ENCODE data around the gene PPIE.

PPIE gene

DNA sequence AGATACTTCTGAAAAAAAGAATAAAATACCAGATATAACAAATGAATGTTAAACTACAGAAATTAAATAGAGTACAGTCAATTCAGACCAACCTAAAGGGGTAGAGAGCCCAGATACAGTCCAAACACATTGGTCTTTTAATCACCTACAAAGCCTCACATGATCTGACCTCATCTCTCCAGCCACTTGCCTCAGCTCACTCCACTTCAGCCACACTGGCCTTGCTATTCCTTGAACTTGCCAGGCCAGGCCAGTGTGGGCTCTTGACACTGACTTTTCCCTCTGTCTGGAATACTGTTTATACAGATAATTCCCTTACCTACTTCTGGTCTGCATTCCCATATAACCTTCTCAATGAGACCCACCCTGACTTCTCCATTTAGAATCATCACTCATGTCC is 17.0 kb upstream of the PPIE start:
- no peak for DNase-seq

DNA sequence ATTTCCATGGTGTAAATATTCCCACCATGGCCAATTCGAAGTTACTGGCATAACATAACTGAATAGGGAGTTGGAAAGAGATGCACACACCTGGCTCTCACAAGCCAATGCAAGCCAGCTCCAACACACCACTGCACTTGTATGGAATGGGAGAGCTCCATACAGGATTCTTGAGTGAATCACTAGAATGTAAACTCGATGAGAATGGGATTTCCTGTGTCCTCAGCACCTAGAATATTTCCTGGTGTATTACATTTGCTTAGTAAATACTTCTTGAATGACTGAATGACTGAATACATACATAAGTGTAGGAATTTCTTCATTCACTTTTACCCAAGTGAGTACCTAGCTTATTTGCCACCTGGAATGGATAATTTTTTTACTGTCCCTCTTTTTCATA is 16.2 kb upstream of the PPIE start:
- no peak for DNase-seq

DNA sequence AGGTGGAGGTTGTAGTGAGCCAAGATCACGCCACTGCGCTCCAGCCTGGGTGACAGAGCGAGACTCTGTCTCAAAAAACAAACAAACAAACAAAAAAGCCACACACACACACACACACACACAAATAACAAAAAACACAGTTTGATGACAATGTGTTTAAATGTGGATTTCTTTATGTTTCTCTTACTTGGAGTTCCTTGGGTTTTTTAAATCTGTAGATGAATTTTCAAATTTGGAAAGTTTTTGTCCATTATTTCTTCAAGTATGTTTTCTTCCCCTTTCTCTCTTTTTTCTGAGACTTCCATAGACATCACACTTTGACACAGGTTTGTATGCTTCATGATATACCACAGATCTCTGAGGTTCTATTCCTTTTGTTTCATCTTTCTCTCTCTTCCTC is 12.1 kb upstream of the PPIE start:
- no peak for DNase-seq

DNA sequence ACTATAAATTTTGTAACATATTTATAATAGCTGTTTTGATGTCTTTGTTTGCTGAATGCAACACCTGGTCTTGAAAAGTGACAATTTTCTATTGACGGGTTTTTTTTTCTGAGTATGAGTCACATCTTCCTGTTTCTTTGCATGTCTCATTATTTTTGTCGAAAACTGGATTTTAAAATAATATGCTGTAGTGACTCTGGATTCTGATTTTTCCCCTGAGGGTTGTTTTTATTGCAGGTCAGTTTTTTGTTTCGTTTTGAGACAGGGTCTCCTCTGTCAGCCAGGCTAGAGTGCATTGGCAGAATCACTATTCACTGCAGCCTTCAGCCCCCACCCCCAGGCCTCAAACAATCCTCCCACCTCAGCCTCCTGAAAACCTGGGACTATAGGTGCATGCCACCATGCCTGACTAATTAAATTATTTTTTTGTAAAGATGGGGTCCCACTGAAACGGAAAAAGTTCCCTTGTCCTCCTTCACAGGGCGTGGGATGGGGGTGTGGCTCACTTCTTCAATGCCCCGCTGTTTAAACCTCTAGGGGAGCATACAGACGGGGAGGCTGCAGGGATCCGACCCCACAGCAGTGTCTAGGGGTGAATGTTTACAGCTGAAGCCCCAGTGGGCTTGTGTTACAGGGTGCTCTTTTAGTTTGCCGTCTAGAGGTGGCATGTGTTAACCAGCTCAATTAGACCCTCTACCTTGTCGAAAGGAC is 11.3 kb upstream of the PPIE start:
- no peak for DNase-seq

DNA sequence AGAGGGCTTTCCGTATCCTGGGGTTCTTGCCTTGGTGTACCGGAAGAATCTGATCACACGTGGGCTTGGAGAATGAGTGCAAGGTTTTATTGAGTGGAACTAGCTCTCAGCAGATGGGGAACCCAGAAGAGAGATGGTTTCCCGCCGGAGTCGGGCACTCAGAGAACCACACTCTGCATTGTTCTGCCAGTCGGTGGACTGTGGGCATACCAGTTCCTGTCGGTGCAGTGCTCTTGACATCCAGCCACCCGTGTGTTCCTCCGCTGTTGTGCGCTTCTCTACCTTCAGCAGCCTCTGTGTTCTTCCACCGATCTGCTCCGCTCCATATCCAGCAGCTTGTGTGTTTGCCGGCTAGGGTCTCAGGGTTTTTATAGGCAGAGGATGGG is 10.8 kb upstream of the PPIE start:
- DNase-seq, result no peak

DNA sequence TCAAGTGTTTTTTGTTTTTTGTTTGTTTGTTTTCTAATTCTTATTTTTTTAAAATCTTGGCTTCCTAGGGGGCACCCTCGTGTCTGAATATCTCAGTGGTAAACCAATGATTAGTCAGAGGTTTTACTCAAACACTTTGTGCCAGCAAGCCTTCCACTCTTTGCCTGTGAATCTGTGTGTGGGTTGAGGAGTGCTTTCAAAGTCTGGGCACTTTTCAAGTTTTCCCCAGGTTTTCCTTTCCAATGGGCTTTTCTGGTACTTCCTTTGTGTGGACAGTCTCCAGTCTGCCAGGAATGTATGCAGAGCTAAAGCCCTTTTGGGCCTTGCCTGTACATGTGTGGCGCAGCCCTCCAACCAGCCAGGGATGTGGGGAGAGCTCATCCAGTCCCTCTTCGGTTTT is 9.7 kb upstream of the PPIE start:
- no peak for DNase-seq

DNA sequence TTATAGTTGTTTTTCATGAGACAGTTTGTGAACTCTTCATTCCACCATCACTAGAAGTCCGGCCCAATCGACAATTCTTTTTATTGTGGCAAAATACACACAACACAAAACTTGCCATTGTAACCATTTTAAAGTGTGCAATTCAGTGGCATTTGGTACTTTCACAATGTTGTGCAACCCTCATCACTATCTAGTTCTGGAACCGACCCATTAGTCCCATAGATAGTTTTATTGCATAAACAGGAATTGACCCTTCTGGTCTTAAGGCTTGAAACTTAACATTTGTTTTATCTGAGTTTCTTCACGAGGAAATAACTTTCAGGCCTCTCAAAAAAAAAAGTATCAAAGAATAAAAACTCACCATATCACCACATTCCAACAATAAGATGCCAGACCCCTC is 8.8 kb upstream of the PPIE start:
- DNase-seq, result no peak

DNA sequence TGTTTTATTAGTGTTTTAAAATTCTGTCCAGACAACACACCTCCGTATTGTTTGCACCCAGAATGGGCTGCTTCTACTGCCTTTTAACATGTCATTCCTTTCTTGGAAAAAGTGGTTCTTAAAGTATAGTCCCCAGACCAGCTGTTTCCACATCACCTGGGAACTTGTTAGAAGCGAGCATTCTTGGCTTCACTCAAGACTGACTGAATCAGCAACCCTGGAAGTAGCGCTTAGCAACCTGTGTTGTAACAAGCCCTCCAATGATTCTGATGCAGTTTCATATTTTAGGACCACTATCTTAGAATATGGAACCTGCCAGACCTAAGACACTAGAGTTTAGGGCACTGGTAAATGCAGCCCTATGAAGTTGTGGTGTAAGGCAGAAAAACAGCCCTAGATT is 6.0 kb upstream of the PPIE start:
- no peak for DNase-seq

DNA sequence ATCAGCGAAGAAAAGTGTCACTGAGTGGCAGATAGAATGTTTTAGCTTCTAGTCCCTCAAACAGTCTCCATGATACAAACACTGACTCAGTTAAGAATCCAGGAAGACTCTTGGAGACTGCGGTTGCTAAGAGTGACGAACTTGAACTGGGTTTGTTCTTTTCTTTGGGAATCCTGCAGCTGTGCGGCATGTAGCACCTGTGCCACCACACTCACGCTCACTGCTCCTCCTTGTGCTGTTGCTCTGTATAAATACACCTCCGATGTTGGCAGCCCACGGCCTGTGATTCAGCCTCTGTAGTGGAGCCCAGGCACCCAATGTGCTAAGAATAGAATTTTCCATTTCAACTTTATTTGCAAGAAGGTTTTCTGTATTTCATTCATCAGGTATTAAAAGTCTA is 5.5 kb upstream of the PPIE start:
- DNase-seq, result no peak

DNA sequence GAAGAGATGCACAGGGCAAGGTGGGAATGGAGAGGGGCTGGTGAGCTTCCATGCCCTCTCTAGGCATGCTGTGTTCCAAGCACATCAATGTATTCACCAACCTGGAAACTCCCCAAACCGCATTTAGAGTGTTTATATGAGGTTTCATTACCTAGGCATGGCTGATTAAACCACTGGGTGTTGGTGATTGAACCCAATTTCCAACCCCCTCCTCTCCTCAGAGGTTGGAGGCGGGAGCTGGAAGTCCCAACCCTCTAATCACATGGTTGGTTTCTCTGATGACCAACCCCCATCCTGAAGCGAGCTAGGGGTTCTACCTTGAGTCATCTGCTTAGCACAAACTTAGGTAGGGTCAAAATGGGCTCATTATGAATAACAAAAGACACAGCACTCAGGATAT is 3.0 kb upstream of the PPIE start:
- DNase-seq, result no peak

DNA sequence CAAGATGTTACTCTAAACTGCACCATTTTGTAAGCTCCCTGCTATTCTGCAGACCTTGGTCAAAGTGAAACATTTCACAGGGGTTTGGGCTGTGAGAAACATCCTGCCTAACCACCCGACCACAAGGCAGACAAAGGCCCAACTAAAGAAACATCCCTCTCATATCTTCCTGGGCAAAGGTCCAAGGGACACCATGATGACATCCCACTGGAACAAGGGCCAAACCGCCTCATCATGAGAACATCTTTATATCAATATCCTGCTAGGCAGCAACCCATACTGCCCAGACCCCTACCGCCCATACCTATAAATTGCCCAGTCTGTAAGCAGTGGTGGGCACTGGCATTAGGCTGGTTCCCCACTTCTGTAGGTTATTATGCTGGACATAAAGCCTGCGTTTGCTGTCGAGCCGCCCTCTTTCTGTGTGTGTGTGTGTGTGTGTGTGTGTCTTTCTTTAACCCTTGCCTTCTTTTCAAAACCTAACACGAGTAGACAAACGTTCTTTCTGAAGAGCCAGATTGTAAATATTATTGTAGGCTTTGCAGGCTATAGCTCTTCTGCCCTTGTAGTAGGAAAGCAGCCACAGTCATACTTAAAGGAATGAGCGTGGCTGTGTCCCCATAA is 1.0 kb upstream of the PPIE start:
- DNase-seq, result no peak

DNA sequence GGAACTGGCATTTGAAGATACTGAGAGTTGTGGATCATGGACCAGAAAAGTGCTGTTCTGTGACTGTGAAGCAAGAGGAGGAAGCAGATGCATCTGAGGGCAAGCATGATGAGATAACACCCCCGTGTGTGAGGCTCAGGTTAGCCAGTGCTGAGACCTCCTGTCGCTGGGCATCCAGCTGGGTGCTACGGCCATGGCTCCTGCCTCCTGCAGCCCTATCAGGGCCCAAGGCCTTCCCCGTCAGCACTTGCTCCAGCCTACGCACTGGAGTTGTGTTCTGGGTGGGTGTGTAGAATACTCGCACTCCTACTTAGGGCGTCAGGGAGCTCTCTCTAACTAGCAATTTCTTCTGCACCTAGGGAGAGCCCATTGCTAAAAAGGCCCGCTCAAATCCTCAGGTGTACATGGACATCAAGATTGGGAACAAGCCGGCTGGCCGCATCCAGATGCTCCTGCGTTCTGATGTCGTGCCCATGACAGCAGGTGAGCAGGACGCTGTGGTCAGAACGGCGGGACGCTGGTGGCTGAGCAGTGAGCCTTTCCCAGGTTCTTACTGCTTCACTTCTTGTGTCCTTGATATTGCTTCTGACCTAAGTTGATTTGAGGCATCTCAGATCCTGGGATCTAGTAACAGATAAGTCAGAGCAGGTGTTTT is 6.5 kb downstream of the PPIE start:
- DNase-seq, result no peak

DNA sequence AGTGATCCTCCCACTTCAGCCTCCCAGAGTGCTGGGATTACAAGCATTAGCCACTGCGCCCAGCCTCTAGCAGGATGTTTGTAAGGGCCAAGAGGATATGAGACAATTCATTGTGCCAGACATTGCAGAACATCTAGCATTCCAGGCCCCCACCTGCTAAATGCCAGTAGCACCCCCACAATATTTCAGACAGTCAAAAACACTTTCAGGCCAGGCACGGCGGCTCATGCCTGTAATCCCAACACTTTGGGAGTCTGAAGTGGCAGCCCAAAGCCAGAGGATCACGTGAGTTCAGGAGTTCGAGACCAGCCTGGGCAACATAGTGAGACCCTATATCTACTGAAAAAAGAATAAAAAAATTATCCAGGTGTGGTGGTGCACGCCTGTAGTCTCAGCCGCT is 12.9 kb downstream of the PPIE start:
- no peak for DNase-seq

DNA sequence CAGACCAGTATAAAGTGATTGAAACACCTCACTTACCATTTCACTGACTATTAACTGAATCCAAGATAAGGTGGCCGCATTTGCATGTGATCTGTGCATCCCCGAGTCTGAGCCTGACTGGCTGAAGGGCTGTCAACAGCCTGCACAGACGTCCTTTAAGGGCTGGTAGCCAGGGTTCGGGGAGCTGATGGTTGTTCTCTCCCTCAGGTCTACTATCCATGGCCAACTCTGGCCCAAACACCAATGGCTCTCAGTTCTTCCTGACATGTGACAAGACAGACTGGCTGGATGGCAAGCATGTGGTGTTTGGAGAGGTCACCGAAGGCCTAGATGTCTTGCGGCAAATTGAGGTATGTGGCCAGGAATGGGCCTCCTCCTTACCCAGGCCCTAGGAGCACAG is 14.0 kb downstream of the PPIE start:
- DNase-seq, result no peak

DNA sequence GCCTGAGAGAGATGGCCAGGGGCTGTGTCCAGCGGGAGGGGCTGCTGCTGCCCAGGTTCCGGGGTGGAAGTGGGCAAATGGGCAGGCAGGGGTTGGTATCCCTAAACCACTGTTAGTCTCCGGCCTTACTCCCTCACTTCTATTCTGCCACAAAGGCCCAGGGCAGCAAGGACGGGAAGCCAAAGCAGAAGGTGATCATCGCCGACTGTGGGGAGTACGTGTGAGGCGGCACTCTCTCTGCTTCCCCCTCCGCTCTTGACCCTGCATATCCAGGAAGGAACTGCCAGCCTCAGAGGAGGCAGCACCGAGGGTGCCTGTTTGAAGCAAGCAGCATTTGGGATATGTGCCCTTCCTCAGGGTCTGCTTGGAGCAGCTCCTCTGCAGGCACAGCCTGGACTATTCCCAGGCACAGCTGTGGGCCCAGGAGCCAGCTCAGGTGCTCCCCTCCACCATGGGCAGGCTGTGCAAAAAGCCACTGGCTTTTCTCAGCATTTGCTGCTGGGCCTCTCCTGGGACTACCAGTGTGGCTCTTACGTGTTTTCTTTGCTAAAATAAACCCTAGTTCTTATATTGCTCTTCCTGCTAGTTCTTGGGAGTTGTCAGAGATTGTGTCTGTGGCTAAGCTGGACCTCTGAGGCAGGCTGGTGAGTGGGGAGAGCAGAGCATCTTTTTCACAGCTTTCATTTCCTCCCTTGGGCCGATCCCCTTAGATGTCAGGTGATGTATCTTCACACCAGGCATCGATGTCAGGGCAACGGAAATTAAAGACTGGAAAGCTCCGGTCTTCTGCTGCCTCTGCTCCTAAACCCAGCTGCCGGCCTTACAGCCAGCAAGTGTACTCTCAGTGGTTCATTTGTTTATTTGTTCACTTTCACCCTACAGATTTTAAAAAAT is 14.7 kb downstream of the PPIE start:
- DNase-seq, result no peak

DNA sequence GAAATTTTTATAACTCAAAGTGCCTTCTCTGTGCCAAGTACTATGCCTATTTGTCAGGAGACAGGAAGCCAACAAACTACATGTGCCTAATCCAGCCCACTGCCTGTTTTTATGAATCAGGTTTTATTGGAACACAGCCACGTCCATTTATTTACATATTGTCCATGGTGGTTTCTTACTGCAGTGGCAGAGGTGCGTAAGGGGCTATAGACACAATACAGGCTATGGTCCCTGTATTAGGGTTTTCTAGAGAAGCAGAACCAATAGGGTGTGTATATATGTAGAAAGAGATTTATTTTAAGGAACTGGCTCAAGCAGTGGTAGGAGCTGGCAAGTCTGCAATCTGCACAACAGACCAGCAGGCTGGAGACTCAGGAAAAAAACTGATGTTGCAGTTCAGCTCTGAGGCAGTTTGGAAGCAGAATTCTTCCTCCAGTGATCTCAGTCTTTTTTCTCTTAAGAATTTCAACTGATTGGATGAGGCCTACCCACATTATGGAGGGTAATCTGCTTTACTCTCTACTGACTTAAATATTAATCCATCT is 15.4 kb downstream of the PPIE start:
- no peak for DNase-seq

DNA sequence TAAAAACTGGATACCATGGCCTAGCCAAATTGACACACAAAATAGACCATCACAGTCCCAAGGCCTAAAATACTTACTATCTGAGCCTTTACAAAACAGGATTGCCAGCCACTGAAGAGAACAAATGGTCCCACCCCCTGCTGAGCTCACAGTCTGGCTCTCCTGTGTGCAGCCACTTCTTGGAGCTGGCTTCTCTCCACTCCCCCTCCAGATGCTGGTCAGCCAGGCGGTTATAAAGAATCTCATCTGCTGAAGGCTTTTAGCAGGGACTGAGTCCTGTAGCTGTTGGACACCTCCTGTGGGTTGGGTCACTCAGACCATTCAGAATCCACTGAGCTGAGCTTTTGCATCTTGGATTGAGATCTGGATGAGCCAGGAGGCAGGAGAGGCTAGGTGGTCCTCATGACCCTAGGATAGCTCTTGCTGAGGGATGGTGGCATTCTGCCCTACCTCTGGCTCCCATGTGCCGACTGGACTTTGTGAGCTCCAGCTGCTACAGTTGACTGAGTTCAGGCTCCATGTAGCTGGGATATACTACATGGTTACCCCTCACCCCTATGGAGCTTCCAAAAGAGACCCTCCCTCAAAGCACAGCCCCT is 16.3 kb downstream of the PPIE start:
- DNase-seq, result no peak

DNA sequence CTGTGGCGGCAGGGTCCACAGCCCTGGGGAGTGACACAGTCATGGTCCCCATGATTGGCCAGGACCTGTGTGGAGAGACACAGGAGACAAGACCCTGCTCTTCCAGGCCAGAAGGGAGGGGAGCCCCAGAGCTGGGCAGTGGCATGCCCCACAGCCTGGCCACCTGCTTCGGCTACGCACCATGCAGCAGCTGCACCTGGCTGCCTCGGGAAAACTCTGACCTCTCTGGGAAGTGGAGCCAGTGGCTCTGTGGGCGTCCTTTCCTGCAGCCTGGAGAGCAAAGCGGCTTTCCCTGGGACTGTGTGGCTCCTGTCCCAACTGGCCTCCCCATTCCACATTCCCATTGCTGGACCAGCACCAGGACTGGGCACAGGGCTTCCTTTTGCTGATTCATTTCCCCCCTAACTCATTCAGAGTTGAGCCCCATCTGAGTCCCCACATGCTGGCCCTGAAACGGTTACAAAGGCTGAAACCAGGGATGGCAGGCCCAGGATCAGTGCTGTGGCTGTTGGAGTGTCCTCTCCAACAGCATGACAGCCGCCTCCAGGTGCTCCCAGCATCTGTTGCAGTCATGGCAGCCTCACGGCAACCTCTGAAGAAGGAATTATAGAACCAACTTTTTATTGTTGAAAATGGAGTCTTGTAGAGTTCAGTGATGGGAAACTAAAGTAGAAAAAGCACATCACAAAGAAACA is 17.4 kb downstream of the PPIE start:
- no peak for DNase-seq

DNA sequence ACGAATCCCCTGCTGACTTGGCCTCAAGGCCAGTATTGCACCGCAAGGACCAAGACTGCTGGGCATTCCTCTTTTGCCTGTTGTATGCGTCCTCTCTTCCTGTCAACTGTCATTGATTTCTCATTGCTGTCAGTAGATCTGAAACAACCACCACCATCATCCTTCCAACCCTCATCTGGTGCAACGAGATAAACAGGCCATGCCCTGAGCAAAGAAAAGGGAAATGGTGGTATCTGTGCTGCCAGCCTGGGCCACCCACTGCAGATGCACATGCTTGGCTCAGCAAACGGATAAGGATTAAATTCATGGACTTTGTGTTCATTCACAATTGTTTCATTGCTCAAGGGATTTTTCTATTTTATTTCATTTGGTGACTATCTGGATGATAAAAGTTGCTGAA is 18.8 kb downstream of the PPIE start:
- DNase-seq, result no peak

DNA sequence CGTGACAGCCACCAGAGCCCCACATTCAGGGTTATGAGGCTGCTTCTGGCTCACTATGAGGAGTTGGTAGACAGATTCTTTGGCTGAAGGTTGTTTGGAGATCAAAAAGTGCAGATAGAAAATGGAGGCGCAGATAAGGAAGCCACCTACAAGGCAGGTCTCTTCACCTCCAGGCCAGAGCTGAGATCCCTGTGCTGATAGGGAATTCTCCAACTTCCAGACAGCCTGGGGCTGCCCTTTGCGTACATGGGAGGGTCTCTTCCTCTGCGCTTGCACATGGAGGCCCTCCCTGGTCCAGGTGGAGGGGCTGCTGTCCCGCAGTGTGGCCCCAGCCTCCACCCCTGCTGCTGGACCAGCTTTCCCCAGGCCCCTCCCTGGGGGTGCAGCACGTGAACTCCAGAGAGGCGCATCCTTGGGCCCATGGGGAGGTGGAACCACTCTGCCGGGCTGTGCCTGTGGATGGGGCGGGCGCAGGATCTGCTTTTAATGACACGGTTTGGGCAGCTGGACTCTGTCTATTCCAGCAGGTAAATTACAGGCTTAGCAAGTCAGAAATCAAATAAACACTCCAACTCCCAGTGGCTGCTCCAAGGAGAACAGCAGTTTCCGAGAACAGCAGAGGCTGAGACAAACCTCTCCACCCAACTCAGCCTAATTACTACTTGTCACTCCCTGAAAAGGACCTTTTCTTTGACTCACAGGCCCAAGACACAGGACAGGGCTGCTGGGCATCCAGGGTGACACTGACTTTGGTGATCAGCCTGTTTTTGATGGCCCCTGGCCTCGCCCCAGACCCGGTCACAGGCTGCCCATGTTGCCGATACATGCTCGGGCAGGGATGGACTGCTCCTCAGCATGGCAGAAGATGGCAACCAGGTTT is 20.1 kb downstream of the PPIE start:
- DNase-seq, result no peak

DNA sequence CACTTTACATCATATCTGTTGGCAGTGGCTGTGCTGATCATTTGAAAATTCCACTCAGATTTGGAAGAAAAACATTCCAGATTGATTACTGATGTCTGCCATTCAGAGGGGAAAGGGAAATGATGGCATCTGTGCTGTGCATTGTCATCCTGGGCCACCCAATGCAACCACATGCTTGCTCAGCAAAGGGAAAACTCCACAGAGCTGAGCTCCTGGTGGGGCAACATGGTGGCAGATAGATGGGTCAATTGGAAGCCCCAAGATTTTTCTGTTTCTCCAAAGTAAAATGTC is 20.7 kb downstream of the PPIE start:
- DNase-seq, result no peak

All from stimulated activated CD4-positive, alpha-beta T cell treated with anti-CD3 and anti-CD28 coated beads, Interleukin-1b, Interleukin-23, amount 100 ng/mL, for 48 hours (primary cell).